Measurements from ENCODE around the gene TJAP1. TPM values are rescaled to one million over a fixed set of nuclear protein-coding genes. Genes with fewer than 3 reads are reported as not detected.

Gene TJAP1
- total RNA-seq, 1 donor from 2014 or later, result 6.6 TPM

DNA sequence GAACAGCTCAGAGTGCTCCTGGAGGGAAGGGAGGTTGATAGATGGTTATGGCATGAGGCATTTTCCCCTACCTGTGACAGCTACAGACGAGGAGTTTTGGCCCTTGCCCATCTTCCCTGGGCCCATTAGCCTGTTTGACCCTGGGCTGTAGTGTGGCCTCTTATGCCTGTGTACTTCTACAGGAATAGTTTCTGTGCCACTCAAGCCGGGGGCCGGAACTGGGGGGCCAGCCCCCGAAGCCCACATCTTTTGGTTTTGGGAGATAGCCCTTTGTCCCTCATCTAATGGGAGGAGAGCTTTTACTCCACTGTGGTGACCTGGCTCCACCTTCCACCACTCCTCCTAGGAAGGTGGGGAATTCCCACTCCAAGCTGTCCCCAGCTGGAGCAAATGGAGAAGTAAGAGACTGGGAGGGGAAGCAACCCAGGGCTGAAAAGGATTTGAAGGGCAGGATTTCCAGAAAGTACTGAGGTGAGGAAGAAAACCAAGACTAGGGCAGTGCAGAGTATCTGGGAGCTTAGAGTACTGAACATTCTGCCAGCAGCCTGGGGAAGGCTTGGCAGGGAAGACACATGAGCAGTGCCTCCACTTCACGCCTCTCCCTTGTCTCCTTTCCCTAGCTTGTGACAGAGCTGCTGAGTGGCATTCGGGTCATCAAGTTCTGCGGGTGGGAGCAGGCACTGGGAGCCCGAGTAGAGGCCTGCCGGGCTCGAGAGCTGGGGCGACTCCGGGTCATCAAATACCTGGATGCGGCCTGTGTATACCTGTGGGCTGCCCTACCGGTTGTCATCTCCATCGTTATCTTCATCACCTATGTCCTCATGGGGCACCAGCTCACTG, 43.1 kb upstream of the TJAP1 start:
- DNase-seq (ENCODE audit: low read depth), result no peak
- TF ChIP-seq, protein P1, sequence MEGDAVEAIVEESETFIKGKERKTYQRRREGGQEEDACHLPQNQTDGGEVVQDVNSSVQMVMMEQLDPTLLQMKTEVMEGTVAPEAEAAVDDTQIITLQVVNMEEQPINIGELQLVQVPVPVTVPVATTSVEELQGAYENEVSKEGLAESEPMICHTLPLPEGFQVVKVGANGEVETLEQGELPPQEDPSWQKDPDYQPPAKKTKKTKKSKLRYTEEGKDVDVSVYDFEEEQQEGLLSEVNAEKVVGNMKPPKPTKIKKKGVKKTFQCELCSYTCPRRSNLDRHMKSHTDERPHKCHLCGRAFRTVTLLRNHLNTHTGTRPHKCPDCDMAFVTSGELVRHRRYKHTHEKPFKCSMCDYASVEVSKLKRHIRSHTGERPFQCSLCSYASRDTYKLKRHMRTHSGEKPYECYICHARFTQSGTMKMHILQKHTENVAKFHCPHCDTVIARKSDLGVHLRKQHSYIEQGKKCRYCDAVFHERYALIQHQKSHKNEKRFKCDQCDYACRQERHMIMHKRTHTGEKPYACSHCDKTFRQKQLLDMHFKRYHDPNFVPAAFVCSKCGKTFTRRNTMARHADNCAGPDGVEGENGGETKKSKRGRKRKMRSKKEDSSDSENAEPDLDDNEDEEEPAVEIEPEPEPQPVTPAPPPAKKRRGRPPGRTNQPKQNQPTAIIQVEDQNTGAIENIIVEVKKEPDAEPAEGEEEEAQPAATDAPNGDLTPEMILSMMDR (IDR thresholded peaks at IDR 0.05; ENCODE audit: insufficient read depth, low read length, severe bottlenecking), result no peak
- Histone ChIP-seq H3K36me3 (ENCODE audit: control insufficient read depth, insufficient read depth, low read length) (peaks cover 21% of the 10 kb centered on the region), H3K4me3 (ENCODE audit: low read depth, low read length) (no peak overlapping the region), H3K27me3 (ENCODE audit: control insufficient read depth, insufficient read depth, low read length) (no peaks in the 10 kb centered on the region)
- FAIRE-seq, result no peak

DNA sequence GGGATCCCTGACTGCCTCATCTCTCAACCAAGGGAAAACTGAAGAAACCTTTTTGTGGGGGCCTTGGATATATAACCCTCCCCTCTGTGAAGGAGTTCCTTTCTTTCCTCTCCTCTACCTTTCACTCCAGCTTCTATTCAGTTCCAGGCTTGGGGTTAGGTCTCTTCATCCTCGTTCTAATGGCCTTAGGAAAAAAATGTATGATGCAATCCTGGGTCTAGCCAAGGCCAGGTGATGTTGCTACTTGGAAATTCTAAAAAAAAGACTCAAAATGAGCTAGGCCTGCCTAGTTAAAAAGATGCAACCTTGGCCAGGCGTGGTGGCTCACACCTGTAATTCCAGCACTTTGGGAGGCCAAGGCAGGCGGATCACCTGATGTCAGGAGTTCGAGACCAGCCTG, 42.4 kb upstream of the TJAP1 start:
- peaks cover 21% of the 10 kb centered on the region for H3K36me3 ChIP-seq (ENCODE audit: control insufficient read depth, insufficient read depth, low read length)
- TF ChIP-seq, protein P1 (IDR thresholded peaks at IDR 0.05; ENCODE audit: insufficient read depth, low read length, severe bottlenecking), result no peak
- H3K27me3 ChIP-seq (ENCODE audit: control insufficient read depth, insufficient read depth, low read length), result no peaks in the 10 kb centered on the region
- no peak for FAIRE-seq
- H3K4me3 ChIP-seq (ENCODE audit: low read depth, low read length), result no peak overlapping the region
- no peak for DNase-seq (ENCODE audit: low read depth)

DNA sequence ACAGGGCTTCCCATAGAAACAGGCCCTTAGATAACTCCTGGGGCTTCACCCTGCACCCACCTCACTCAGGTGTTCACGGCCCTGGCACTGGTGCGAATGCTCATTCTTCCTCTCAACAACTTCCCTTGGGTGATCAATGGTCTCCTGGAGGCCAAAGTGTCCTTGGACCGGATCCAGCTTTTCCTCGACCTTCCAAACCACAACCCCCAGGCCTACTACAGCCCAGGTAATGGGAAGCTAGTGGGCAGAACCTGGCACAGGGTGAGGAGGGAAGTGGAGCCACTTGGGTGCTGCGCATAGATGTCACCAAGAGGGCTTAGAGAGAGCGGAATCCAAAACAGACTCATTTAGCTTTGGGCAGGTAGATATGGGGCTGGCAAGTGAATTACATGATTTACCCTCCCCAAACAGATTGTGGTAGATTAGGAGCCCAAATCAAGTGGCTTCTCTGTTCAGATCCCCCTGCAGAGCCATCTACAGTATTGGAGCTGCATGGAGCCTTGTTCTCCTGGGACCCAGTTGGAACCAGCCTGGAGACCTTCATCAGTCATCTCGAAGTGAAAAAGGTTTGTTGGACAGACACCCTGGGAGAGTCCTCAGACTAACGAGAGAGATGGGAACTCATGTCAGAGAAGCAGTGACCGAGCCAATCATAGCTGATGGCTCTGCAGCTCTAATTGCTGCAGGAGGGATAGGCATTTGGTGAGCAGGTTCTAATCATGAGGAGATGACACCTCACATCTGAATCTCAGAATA, 41.5 kb upstream of the TJAP1 start:
- DNase-seq (ENCODE audit: low read depth), result no peak
- TF ChIP-seq, protein P1 (IDR thresholded peaks at IDR 0.05; ENCODE audit: insufficient read depth, low read length, severe bottlenecking), result no peak
- FAIRE-seq, result peak; percentile 36
- H3K27me3 ChIP-seq (ENCODE audit: control insufficient read depth, insufficient read depth, low read length), result no peaks in the 10 kb centered on the region
- H3K36me3 ChIP-seq (ENCODE audit: control insufficient read depth, insufficient read depth, low read length), result peaks cover 23% of the 10 kb centered on the region
- no peak overlapping the region for H3K4me3 ChIP-seq (ENCODE audit: low read depth, low read length)

DNA sequence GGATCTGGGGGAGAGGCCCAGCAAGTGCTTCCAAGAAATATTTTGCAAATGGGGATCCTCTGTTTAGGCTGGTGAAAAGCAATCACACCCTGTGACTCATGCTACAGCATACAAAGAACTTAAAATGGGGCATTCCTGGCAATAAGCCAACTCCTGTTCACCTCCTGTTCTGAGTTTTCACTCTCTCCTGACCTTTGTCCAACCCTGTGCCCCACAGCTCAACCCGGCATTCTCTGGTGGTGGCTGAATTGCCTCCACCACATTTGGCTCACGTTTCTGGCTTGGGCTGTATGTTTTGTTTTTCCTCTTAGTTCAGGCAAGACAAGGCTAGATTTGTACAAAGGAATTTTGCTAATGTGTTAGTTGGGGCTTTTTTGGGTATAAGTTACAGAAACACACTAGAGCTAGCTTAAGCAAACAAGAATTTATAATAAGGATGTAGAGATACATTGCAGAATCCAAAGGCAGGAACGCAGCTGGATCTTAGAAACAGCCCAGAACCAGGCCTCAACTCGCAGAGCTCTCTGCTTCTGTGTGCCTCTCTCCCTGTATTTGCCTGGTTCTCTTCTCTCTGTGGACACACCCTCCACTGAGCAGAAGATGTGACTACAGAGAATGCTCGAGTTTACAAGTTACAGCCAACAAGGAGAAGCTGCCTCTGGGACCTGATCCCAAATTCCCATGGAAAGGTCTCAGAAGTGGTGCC, 40.6 kb upstream of the TJAP1 start:
- FAIRE-seq, result no peak

DNA sequence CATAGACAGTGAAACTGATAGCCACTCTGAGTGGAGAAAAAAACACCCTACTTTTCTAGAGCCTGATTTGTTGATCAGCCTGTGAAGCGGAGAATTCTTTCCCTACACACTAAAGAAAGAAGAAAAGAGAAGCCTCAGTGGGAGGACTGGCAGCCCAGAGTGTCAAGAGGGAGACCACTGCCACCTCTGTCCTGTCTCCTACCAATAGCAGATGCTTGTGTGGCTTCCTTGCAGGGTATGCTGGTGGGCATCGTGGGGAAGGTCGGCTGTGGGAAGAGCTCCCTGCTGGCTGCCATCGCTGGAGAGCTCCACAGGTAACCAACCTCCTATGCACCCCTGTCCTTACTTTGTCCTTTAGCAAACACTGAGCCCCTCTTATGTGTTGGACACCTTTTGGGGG, 39.7 kb upstream of the TJAP1 start:
- H3K36me3 ChIP-seq (ENCODE audit: control insufficient read depth, insufficient read depth, low read length), result peaks cover 23% of the 10 kb centered on the region
- no peak for DNase-seq (ENCODE audit: low read depth)
- no peaks in the 10 kb centered on the region for H3K27me3 ChIP-seq (ENCODE audit: control insufficient read depth, insufficient read depth, low read length)
- no peak overlapping the region for H3K4me3 ChIP-seq (ENCODE audit: low read depth, low read length)
- no peak for FAIRE-seq
- TF ChIP-seq, protein P1 (IDR thresholded peaks at IDR 0.05; ENCODE audit: insufficient read depth, low read length, severe bottlenecking), result no peak

More for the DNA sequence above, 40.6 kb upstream of the TJAP1 start:
- H3K4me3 ChIP-seq (ENCODE audit: low read depth, low read length), result no peak overlapping the region
- H3K27me3 ChIP-seq (ENCODE audit: control insufficient read depth, insufficient read depth, low read length), result no peaks in the 10 kb centered on the region
- peaks cover 24% of the 10 kb centered on the region for H3K36me3 ChIP-seq (ENCODE audit: control insufficient read depth, insufficient read depth, low read length)
- peak; percentile 89 for DNase-seq (ENCODE audit: low read depth)
- TF ChIP-seq, protein P1 (IDR thresholded peaks at IDR 0.05; ENCODE audit: insufficient read depth, low read length, severe bottlenecking), result no peak

All from bronchial epithelial cell (primary cell).